ENCODE data around the gene B4GALNT3. TPM values are rescaled to one million over a fixed set of nuclear protein-coding genes. Genes with fewer than 3 reads are reported as not detected.

The B4GALNT3 gene
- total and polyA plus RNA-seq, 2 of the 13 experiments (the other 11 are each of a cell fraction or from before 2014, with no cell fraction given): 3.2 to 4.4 TPM

DNA sequence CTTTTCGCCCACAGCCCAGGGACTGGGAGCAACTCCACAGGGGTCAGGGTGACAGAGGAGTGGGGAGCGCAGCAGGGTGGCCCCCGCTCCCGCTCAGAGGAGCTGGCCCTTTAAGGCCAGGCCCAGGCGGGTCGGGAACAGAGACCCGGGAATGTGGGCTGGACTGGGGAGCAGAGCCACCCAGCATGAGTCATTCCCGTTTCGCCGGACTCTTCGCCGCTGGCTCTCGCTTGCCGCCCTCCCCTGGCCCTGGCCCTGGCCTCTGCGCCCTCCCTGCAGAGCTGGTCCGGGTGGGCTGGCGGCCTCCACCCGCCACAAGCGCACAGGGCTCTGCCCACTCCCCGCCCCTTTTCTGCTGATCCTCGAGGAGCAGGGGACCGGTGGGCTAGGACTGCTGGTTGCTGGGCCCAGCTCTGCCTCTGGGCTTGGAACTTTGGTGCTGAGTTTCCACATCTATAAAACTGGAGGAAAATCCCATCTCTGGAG is 110.7 kb downstream of the B4GALNT3 start (continued):
- TF ChIP-seq, protein P1, sequence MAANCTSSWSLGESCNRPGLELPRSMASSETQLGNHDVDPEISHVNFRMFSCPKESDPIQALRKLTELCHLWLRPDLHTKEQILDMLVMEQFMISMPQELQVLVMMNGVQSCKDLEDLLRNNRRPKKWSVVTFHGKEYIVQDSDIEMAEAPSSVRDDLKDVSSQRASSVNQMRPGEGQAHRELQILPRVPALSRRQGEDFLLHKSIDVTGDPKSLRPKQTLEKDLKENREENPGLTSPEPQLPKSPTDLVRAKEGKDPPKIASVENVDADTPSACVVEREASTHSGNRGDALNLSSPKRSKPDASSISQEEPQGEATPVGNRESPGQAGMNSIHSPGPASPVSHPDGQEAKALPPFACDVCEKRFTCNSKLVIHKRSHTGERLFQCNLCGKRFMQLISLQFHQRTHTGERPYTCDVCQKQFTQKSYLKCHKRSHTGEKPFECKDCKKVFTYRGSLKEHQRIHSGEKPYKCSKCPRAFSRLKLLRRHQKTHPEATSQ (CRISPR knock-in tag; IDR thresholded peaks at IDR 0.05; ENCODE audit: borderline replicate concordance): peak; percentile 21; the same call in 1 of the 2 replicates
- TF ChIP-seq ZMYM2 (CRISPR knock-in tag; IDR thresholded peaks at IDR 0.05) (0 out of 2 replicates have a peak, but pooled peaks have one; percentile 13), ZNF350 (CRISPR knock-in tag; IDR thresholded peaks at IDR 0.05; ENCODE audit: borderline replicate concordance, low read depth) (no peak; the same call in 1 of the 2 replicates), ZNF263 (CRISPR knock-in tag; IDR thresholded peaks at IDR 0.05) (peak; percentile 32; the same call in 1 of the 2 replicates), GPN1 (CRISPR knock-in tag; IDR thresholded peaks at IDR 0.05; ENCODE audit: borderline replicate concordance) (no peak), POLR2G (IDR thresholded peaks at IDR 0.05; ENCODE audit: low read depth, low read length) (peak; percentile 60), HOXD1 (CRISPR knock-in tag; IDR thresholded peaks at IDR 0.05) (peak; percentile 19; the same call in 1 of the 2 replicates), ESRRA (CRISPR knock-in tag; IDR thresholded peaks at IDR 0.05; ENCODE audit: low read depth) (no peak; the same call in 1 of the 2 replicates), GATAD2A (CRISPR knock-in tag; IDR thresholded peaks at IDR 0.05) (peak; percentile 33; the same call in 1 of the 2 replicates), ZBTB7B (CRISPR knock-in tag; IDR thresholded peaks at IDR 0.05) (peak; percentile 78), GFI1 (CRISPR knock-in tag; IDR thresholded peaks at IDR 0.05; ENCODE audit: borderline replicate concordance) (peak; percentile 56; the same call in 1 of the 2 replicates), ERF (CRISPR knock-in tag; IDR thresholded peaks at IDR 0.05) (peak; percentile 49; the same call in 1 of the 2 replicates), ARNTL (CRISPR knock-in tag; IDR thresholded peaks at IDR 0.05) (0 out of 2 replicates have a peak, but pooled peaks have one; percentile 58), CBX5 (CRISPR knock-in tag; IDR thresholded peaks at IDR 0.05; ENCODE audit: borderline replicate concordance) (peak; percentile 62; the same call in 1 of the 2 replicates), RBFOX2 (IDR thresholded peaks at IDR 0.05; ENCODE audit: low read depth, low read length) (peak; percentile 79), RXRA (CRISPR knock-in tag; IDR thresholded peaks at IDR 0.05) (peak; percentile 38; the same call in 1 of the 2 replicates), KAT8 (CRISPR knock-in tag; IDR thresholded peaks at IDR 0.05) (peak; percentile 53; the same call in 1 of the 2 replicates), JUND (CRISPR knock-in tag; IDR thresholded peaks at IDR 0.05) (peak; percentile 84), ZNF629 (CRISPR knock-in tag; conservative IDR thresholded peaks at IDR 0.05) (no peak), RARA (CRISPR knock-in tag; IDR thresholded peaks at IDR 0.05) (peak; percentile 65), CCDC6 (CRISPR knock-in tag; IDR thresholded peaks at IDR 0.05) (peak; percentile 31; the same call in 1 of the 2 replicates), SAP130 (CRISPR knock-in tag; IDR thresholded peaks at IDR 0.05; ENCODE audit: low read depth) (peak; percentile 70)
- TF ChIP-seq, protein P2, sequence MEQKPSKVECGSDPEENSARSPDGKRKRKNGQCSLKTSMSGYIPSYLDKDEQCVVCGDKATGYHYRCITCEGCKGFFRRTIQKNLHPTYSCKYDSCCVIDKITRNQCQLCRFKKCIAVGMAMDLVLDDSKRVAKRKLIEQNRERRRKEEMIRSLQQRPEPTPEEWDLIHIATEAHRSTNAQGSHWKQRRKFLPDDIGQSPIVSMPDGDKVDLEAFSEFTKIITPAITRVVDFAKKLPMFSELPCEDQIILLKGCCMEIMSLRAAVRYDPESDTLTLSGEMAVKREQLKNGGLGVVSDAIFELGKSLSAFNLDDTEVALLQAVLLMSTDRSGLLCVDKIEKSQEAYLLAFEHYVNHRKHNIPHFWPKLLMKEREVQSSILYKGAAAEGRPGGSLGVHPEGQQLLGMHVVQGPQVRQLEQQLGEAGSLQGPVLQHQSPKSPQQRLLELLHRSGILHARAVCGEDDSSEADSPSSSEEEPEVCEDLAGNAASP (CRISPR knock-in tag; IDR thresholded peaks at IDR 0.05; ENCODE audit: borderline replicate concordance): 0 out of 2 replicates have a peak, but pooled peaks have one; percentile 27
- TF ChIP-seq, protein P3, sequence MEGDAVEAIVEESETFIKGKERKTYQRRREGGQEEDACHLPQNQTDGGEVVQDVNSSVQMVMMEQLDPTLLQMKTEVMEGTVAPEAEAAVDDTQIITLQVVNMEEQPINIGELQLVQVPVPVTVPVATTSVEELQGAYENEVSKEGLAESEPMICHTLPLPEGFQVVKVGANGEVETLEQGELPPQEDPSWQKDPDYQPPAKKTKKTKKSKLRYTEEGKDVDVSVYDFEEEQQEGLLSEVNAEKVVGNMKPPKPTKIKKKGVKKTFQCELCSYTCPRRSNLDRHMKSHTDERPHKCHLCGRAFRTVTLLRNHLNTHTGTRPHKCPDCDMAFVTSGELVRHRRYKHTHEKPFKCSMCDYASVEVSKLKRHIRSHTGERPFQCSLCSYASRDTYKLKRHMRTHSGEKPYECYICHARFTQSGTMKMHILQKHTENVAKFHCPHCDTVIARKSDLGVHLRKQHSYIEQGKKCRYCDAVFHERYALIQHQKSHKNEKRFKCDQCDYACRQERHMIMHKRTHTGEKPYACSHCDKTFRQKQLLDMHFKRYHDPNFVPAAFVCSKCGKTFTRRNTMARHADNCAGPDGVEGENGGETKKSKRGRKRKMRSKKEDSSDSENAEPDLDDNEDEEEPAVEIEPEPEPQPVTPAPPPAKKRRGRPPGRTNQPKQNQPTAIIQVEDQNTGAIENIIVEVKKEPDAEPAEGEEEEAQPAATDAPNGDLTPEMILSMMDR (CRISPR knock-in tag; IDR thresholded peaks at IDR 0.05): peak; percentile 19; the same call in 1 of the 2 replicates
- TF ChIP-seq, protein P4, sequence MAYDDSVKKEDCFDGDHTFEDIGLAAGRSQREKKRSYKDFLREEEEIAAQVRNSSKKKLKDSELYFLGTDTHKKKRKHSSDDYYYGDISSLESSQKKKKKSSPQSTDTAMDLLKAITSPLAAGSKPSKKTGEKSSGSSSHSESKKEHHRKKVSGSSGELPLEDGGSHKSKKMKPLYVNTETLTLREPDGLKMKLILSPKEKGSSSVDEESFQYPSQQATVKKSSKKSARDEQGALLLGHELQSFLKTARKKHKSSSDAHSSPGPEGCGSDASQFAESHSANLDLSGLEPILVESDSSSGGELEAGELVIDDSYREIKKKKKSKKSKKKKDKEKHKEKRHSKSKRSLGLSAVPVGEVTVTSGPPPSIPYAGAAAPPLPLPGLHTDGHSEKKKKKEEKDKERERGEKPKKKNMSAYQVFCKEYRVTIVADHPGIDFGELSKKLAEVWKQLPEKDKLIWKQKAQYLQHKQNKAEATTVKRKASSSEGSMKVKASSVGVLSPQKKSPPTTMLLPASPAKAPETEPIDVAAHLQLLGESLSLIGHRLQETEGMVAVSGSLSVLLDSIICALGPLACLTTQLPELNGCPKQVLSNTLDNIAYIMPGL (CRISPR knock-in tag; IDR thresholded peaks at IDR 0.05; ENCODE audit: borderline replicate concordance in 1 of 2, low read depth in 1 of 2): peak; percentile 54 to 70; a peak in 3 of 4 replicates
